Mammary epithelial cell (primary cell): Measurements from ENCODE around the gene PARD3B.

Experiments
- CTCF ChIP-seq, 2 donors: IDR thresholded peaks in 1 of 2; conservative IDR thresholded peaks in 1 of 2; 2 replicates each; pipeline ENCODE4 v1.5.1; 2011 to 2012; ENCODE audit warnings: inconsistent platforms in 2 of 2, low read length in 2 of 2, mild to moderate bottlenecking in 2 of 2, control low read depth in 1 of 2, low read depth in 1 of 2; ENCODE audit not compliant: insufficient read depth in 1 of 2; ENCODE audit errors: extremely low read depth in 1 of 2
- EZH2 ChIP-seq: IDR thresholded peaks from 2 replicates; pipeline ENCODE4 v1.6.1; 2012; ENCODE audit warnings: low read length, inconsistent platforms, borderline replicate concordance

GRCh38 chr2:205619600-205619999 lies 1074.3 kb downstream of the PARD3B start:
- no peak for TF ChIP-seq CTCF (conservative IDR thresholded peaks at IDR 0.05 in 1 of 2, IDR thresholded peaks at IDR 0.05 in 1 of 2; ENCODE audit: extremely low read depth in 1 of 2, insufficient read depth in 1 of 2, low read depth in 1 of 2, low read length in 2 of 2)
- no peak for TF ChIP-seq EZH2
